PC-9 (cell line): ENCODE measurements around the gene CECR2. TPM values are rescaled to one million over a fixed set of nuclear protein-coding genes. Genes with fewer than 3 reads are reported as not detected.

ENCODE experiments used
- BruUV-seq: library from RNA; stranded (reverse); fragments of 400-500 nt; replicated peaks from 2 replicates; lab custom pipeline; 2021; lab: Mats Ljungman, UMichigan
- CTCF ChIA-PET: fragments of 300-600 bp; sonication (Branson Sonifier 250); formaldehyde crosslinking; loops from one replicate; lab custom pipeline; 2022; ENCODE audit warnings: antibody characterized with exemption; lab: Charles Lee
- POLR2A ChIA-PET: fragments of 300-600 bp; sonication (Branson Sonifier 250); formaldehyde crosslinking; loops from one replicate; lab custom pipeline; 2022; ENCODE audit warnings: antibody characterized with exemption; ENCODE audit not compliant: unreplicated experiment; lab: Charles Lee
- DNase-seq, 2 experiments: peaks; one replicate each; pipeline versions ENCODE4 v3.0.0 to v3.0.0-alpha.2; 2015 to 2022; ENCODE audit warnings: mixed read lengths in 1 of 2
- H2AFZ ChIP-seq: fragments of 200-600 bp; sonication (generic); 2 replicates; pipeline ENCODE4 v1.8.1; 2017; ENCODE audit warnings: antibody characterized with exemption
- H3F3A ChIP-seq: fragments of 200-600 bp; sonication (generic); 2 replicates; pipeline ENCODE4 v1.8.1; 2017; ENCODE audit warnings: antibody characterized with exemption, mild to moderate bottlenecking, low read depth; ENCODE audit not compliant: insufficient read depth
- H3K27ac ChIP-seq: fragments of 200-600 bp; sonication (generic); 2 replicates; pipeline ENCODE4 v1.6.1; 2016; ENCODE audit warnings: mixed run types
- H3K27me3 ChIP-seq: fragments of 200-600 bp; sonication (generic); 2 replicates; pipeline ENCODE4 v1.6.1; 2016; ENCODE audit warnings: low read depth, mixed run types; ENCODE audit not compliant: insufficient read depth
- H3K36me3 ChIP-seq: fragments of 200-600 bp; sonication (generic); 2 replicates; pipeline ENCODE4 v1.6.1; 2016; ENCODE audit warnings: low read depth, mixed run types
- H3K4me1 ChIP-seq: fragments of 200-600 bp; sonication (generic); replicated peaks from 2 replicates; pipeline ENCODE4 v1.6.1; 2016; ENCODE audit warnings: mixed run types; ENCODE audit not compliant: insufficient read depth
- H3K4me2 ChIP-seq: fragments of 200-600 bp; sonication (generic); 2 replicates; pipeline ENCODE4 v1.6.1; 2017; ENCODE audit warnings: mixed run types
- H3K4me3 ChIP-seq: fragments of 200-600 bp; sonication (generic); 2 replicates; pipeline ENCODE4 v1.6.1; 2016; ENCODE audit warnings: mixed run types
- H3K79me2 ChIP-seq: fragments of 200-600 bp; sonication (generic); 2 replicates; pipeline ENCODE4 v1.6.1; 2017; ENCODE audit warnings: low read depth, mixed run types
- H3K9me2 ChIP-seq: fragments of 200-600 bp; sonication (generic); 2 replicates; pipeline ENCODE4 v1.8.1; 2017; ENCODE audit warnings: mild to moderate bottlenecking; ENCODE audit not compliant: insufficient read depth
- H3K9me3 ChIP-seq: fragments of 200-600 bp; sonication (generic); 2 replicates; pipeline ENCODE4 v1.8.1; 2016; ENCODE audit warnings: low read depth; ENCODE audit not compliant: insufficient read depth
- H4K20me1 ChIP-seq: fragments of 200-600 bp; sonication (generic); 2 replicates; pipeline ENCODE4 v1.8.1; 2017; ENCODE audit not compliant: insufficient read depth
- CTCF ChIP-seq: fragments of 200-600 bp; sonication (generic); conservative IDR thresholded peaks from 2 replicates; pipeline ENCODE4 v1.6.1; 2017; ENCODE audit warnings: mixed run types, antibody characterized with exemption, mild to moderate bottlenecking, moderate library complexity
- EZH2 ChIP-seq: fragments of 200-600 bp; sonication (generic); IDR thresholded peaks from 2 replicates; pipeline ENCODE4 v1.8.0; 2017; ENCODE audit warnings: antibody characterized with exemption, low read depth
- intact Hi-C: fragments of 100-400 bp; cut with micrococcal nuclease; formaldehyde crosslinking; loops from one replicate; pipeline ENCODE4 v1.10.0; 2022; ENCODE audit not compliant: unreplicated experiment
- total RNA-seq: library from RNA; stranded (reverse); gene quantifications from 2 replicates; pipeline ENCODE4 v1.2.3, GENCODE V29; 2021

CECR2 gene
- total RNA-seq, 1 experiment from 2014 or later, result not detected

GRCh38 chr22:17581631-17582030, 212.4 kb downstream of the CECR2 start:
- no peaks in the 10 kb centered on the region for H3K27me3 ChIP-seq
- no peak overlapping the region for H3K4me2 ChIP-seq
- no peaks in the 10 kb centered on the region for H3K9me3 ChIP-seq
- no peaks in the 10 kb centered on the region for H3K9me2 ChIP-seq
- no peak for DNase-seq
- no peaks in the 10 kb centered on the region for H4K20me1 ChIP-seq
- no peaks in the 10 kb centered on the region for H3K79me2 ChIP-seq
- no peak for TF ChIP-seq CTCF
- TF ChIP-seq EZH2, result no peak
- BruUV-seq, result no TSS peak
- 0 out of 2 replicates have a peak, but pooled peaks cover 4% of the 10 kb centered on the region for H3K4me1 ChIP-seq
- H3K27ac ChIP-seq, result no peak overlapping the region
- peaks cover 5% of the 10 kb centered on the region; the same call in 1 of the 2 replicates for H3F3A ChIP-seq
- ChIA-PET POLR2A (no interaction called here), CTCF (no interaction called here)
- no peaks in the 10 kb centered on the region for H3K36me3 ChIP-seq
- intact Hi-C loops, result no loop called here
- no peak overlapping the region for H2AFZ ChIP-seq
- no peak overlapping the region for H3K4me3 ChIP-seq

GRCh38 chr22:17583151-17583550, 213.9 kb downstream of the CECR2 start:
- H3F3A ChIP-seq, result no peaks in the 10 kb centered on the region
- no peak for DNase-seq
- no peaks in the 10 kb centered on the region for H3K27me3 ChIP-seq
- no peaks in the 10 kb centered on the region for H3K79me2 ChIP-seq
- no peak overlapping the region for H2AFZ ChIP-seq
- CTCF ChIA-PET, result no interaction called here
- no peaks in the 10 kb centered on the region for H3K36me3 ChIP-seq
- no peaks in the 10 kb centered on the region for H3K4me1 ChIP-seq
- H4K20me1 ChIP-seq, result no peaks in the 10 kb centered on the region
- no peaks in the 10 kb centered on the region for H3K9me3 ChIP-seq
- H3K4me3 ChIP-seq, result no peak overlapping the region
- intact Hi-C loops, result no loop called here
- TF ChIP-seq CTCF, result no peak
- TF ChIP-seq EZH2, result no peak
- no peaks in the 10 kb centered on the region for H3K9me2 ChIP-seq
- no TSS peak for BruUV-seq
- POLR2A ChIA-PET, result no interaction called here
- no peak overlapping the region for H3K4me2 ChIP-seq
- H3K27ac ChIP-seq, result no peak overlapping the region

GRCh38 chr22:17586831-17587440, 217.7 kb downstream of the CECR2 start:
- Histone ChIP-seq H3K4me1 (no peaks in the 10 kb centered on the region), H3K9me3 (no peaks in the 10 kb centered on the region), H2AFZ (no peak overlapping the region), H3F3A (no peaks in the 10 kb centered on the region), H3K4me3 (no peak overlapping the region), H3K9me2 (no peaks in the 10 kb centered on the region), H3K4me2 (no peak overlapping the region), H4K20me1 (no peaks in the 10 kb centered on the region), H3K79me2 (no peaks in the 10 kb centered on the region), H3K27me3 (no peaks in the 10 kb centered on the region), H3K27ac (no peak overlapping the region), H3K36me3 (no peaks in the 10 kb centered on the region)
- no peak for DNase-seq
- BruUV-seq, result no TSS peak
- CTCF ChIA-PET, result no interaction called here
- POLR2A ChIA-PET, result no interaction called here
- intact Hi-C loops, result no loop called here
- no peak for TF ChIP-seq EZH2
- TF ChIP-seq CTCF, result no peak
